ENCODE results near the gene TRIOBP. TPM values are rescaled to one million over a fixed set of nuclear protein-coding genes. Genes with fewer than 3 reads are reported as not detected.
"Not testable (repeated sequence)": the region's sequence is repeated elsewhere in the genome, so short reads cannot be mapped to it uniquely, and the experiment has no call there.

The TRIOBP gene
- total and polyA plus RNA-seq, 2 donors (not counting 3 experiments of a cell fraction or from before 2014, with no cell fraction given) = 60.6 to 104 TPM

DNA sequence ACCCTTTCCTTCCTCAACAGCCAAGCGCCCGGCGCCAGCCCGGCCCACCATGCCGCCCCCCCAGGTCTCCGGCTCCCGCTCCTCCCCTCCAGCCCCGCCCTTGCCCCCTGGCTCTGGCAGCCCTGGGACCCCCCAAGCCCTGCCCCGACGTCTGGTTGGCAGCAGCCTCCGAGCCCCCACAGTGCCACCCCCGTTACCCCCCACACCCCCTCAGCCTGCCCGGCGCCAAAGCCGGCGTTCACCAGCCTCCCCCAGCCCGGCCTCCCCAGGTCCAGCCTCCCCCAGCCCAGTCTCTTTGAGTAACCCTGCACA, 41.6 kb upstream of the TRIOBP start:
- Histone ChIP-seq H3K4me1 (ENCODE audit: control insufficient read depth, extremely low read depth, insufficient read depth, low read length) (peaks cover 17% of the 10 kb centered on the region), H4K20me1 (replicated peaks; ENCODE audit: control insufficient read depth, extremely low read depth, insufficient read depth, low read length) (no peaks in the 10 kb centered on the region), H3K9ac (replicated peaks; ENCODE audit: extremely low read depth, insufficient read depth, low read length) (no peak overlapping the region), H3K4me3 (replicated peaks in 1 of 3; ENCODE audit: insufficient read depth in 1 of 3, low read depth in 1 of 3, low read length in 3 of 3) (no peak overlapping the region), H3K36me3 (ENCODE audit: control insufficient read depth in 2 of 2, extremely low read depth in 1 of 2, insufficient read depth in 2 of 2, low read length in 2 of 2) (no peaks in the 10 kb centered on the region), H2AFZ (ENCODE audit: low read depth, low read length) (no peak overlapping the region), H3K27me3 (ENCODE audit: control insufficient read depth in 2 of 2, insufficient read depth in 2 of 2, low read length in 2 of 2) (no peaks in the 10 kb centered on the region), H3K4me2 (ENCODE audit: insufficient read depth, low read length) (no peak overlapping the region), H3K9me3 (replicated peaks; ENCODE audit: control insufficient read depth, insufficient read depth, low read length) (no peaks in the 10 kb centered on the region), H3K9me1 (replicated peaks; ENCODE audit: control insufficient read depth, extremely low read depth, insufficient read depth, low read length) (no peaks in the 10 kb centered on the region), H3K27ac (ENCODE audit: insufficient read depth, low read depth, low read length) (no peak overlapping the region), H3K79me2 (ENCODE audit: control insufficient read depth, insufficient read depth, low read length) (peaks cover 12% of the 10 kb centered on the region)
- no TSS peak for BruUV-seq (replicated peaks)
- POLR2A ChIA-PET = no interaction called here
- CTCF ChIA-PET = no interaction called here
- TF ChIP-seq POLR2AphosphoS5 (IDR thresholded peaks at IDR 0.05; ENCODE audit: insufficient read depth, low read depth, low read length) = no peak
- TF ChIP-seq, protein P1, sequence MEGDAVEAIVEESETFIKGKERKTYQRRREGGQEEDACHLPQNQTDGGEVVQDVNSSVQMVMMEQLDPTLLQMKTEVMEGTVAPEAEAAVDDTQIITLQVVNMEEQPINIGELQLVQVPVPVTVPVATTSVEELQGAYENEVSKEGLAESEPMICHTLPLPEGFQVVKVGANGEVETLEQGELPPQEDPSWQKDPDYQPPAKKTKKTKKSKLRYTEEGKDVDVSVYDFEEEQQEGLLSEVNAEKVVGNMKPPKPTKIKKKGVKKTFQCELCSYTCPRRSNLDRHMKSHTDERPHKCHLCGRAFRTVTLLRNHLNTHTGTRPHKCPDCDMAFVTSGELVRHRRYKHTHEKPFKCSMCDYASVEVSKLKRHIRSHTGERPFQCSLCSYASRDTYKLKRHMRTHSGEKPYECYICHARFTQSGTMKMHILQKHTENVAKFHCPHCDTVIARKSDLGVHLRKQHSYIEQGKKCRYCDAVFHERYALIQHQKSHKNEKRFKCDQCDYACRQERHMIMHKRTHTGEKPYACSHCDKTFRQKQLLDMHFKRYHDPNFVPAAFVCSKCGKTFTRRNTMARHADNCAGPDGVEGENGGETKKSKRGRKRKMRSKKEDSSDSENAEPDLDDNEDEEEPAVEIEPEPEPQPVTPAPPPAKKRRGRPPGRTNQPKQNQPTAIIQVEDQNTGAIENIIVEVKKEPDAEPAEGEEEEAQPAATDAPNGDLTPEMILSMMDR (IDR thresholded peaks at IDR 0.05; ENCODE audit: extremely low read depth in 1 of 2, insufficient read depth in 1 of 2, low read depth in 1 of 2, low read length in 2 of 2) = no peak
- dilution Hi-C loops (cut with MboI; ENCODE audit: extremely low pct_ligation_motif_present, low sequenced_read_pairs) = no loop called here
- DNase-seq (ENCODE audit: low read depth, low spot score) (no peak), FAIRE-seq (no peak)
- intact Hi-C loops (cut with micrococcal nuclease) = no loop called here

DNA sequence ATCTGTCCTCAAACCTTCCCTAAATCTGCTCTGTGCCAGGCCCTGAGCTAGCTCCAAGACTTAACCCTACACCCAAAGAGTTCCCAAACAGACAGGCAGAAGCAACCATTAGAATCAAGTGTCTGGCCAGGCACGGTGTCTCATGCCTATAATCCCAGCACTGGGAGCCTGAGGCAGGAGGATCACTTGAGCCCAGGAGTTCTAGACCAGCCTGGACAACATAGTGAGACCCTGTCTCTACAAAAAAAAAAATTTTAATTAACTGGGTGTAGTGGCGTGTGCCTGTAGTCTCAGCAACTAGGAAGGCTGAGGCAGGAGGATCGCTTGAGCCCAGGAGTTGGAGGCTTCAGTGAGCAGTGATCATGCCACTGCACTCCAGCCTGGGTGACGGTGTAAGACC, 40.3 kb upstream of the TRIOBP start:
- CTCF ChIA-PET = interaction anchor here (1.1 kb wide), 1 partner anchor 13 kb away, joined by 3 read pairs; no protein-coding TSS in a partner anchor
- H3K9me1 ChIP-seq (replicated peaks; ENCODE audit: control insufficient read depth, extremely low read depth, insufficient read depth, low read length); H3K27ac ChIP-seq (ENCODE audit: insufficient read depth, low read depth, low read length); BruUV-seq (replicated peaks); H4K20me1 ChIP-seq (replicated peaks; ENCODE audit: control insufficient read depth, extremely low read depth, insufficient read depth, low read length); dilution Hi-C loops (cut with MboI; ENCODE audit: extremely low pct_ligation_motif_present, low sequenced_read_pairs); H3K4me2 ChIP-seq (ENCODE audit: insufficient read depth, low read length); H3K9me3 ChIP-seq (replicated peaks; ENCODE audit: control insufficient read depth, insufficient read depth, low read length); H2AFZ ChIP-seq (ENCODE audit: low read depth, low read length); H3K9ac ChIP-seq (replicated peaks; ENCODE audit: extremely low read depth, insufficient read depth, low read length); H3K36me3 ChIP-seq (ENCODE audit: control insufficient read depth in 2 of 2, extremely low read depth in 1 of 2, insufficient read depth in 2 of 2, low read length in 2 of 2); DNase-seq (ENCODE audit: low read depth, low spot score); intact Hi-C loops (cut with micrococcal nuclease); FAIRE-seq; H3K4me3 ChIP-seq (replicated peaks in 1 of 3; ENCODE audit: insufficient read depth in 1 of 3, low read depth in 1 of 3, low read length in 3 of 3); H3K27me3 ChIP-seq (ENCODE audit: control insufficient read depth in 2 of 2, insufficient read depth in 2 of 2, low read length in 2 of 2): not testable (repeated sequence)
- peaks cover 23% of the 10 kb centered on the region for H3K79me2 ChIP-seq (ENCODE audit: control insufficient read depth, insufficient read depth, low read length)
- POLR2A ChIA-PET = interaction anchor here (0.6 kb wide), 1 partner anchor 25 kb away, joined by 3 read pairs; no protein-coding TSS in a partner anchor
- H3K4me1 ChIP-seq (ENCODE audit: control insufficient read depth, extremely low read depth, insufficient read depth, low read length) = peaks cover 17% of the 10 kb centered on the region

Measured in endothelial cell of umbilical vein (primary cell).